Muscle of leg (tissue), 11 donors: ENCODE measurements around the gene NLGN1. TPM values are rescaled to one million over a fixed set of nuclear protein-coding genes. Genes with fewer than 3 reads are reported as not detected.

Source experiments
- DNase-seq: peaks from one replicate; pipeline ENCODE4 v3.0.0; 2013
- H3K27ac ChIP-seq: one replicate; pipeline ENCODE4 v1.5.1; 2013; ENCODE audit warnings: mild to moderate bottlenecking, low read length, control low read depth
- H3K27me3 ChIP-seq: one replicate; pipeline ENCODE4 v1.6.1; 2013; ENCODE audit warnings: low read length; ENCODE audit not compliant: control insufficient read depth, insufficient read depth
- H3K36me3 ChIP-seq: one replicate; pipeline ENCODE4 v1.6.1; 2013; ENCODE audit warnings: low read length; ENCODE audit not compliant: control insufficient read depth, insufficient read depth
- H3K4me1 ChIP-seq: one replicate; pipeline ENCODE4 v1.6.1; 2013; ENCODE audit warnings: low read length; ENCODE audit not compliant: control insufficient read depth, insufficient read depth
- H3K4me3 ChIP-seq: one replicate; pipeline ENCODE4 v1.5.1; 2013; ENCODE audit warnings: low read length, control low read depth
- H3K9me3 ChIP-seq: replicated peaks from 2 replicates; pipeline ENCODE4 v1.6.1; 2013; ENCODE audit warnings: low read depth, low read length; ENCODE audit not compliant: control insufficient read depth
- WGBS: methylation state at CpG from one replicate; pipeline ENCODE4 v1.1.5; 2013; ENCODE audit warnings: missing lambda C conversion rate; ENCODE audit not compliant: insufficient coverage; 5-methylcytosine and 5-hydroxymethylcytosine counted together
- polyA plus RNA-seq, 8 donors: library from polyadenylated mRNA; unstranded; fragments of 120-200 nt; gene quantifications; one replicate each; pipeline versions ENCODE4 v1.2.1 to v1.2.3, GENCODE V29; 2013; ENCODE audit warnings: inconsistent platforms in 1 of 8, low replicate concordance in 1 of 8; ENCODE audit not compliant: insufficient read length in 8 of 8, insufficient read depth in 1 of 8
- total RNA-seq: library from RNA; stranded (reverse); fragments of 120-200 nt; gene quantifications from one replicate; pipeline ENCODE4 v1.2.4, GENCODE V29; 2013

Gene NLGN1
- total and polyA plus RNA-seq, 9 donors: 0.95 to 8.5 (median 2.7) TPM

GRCh38 chr3:173930251-173930650 is 532.7 kb downstream of the NLGN1 start:
- Histone ChIP-seq H3K4me3 (no peak overlapping the region), H3K27me3 (no peaks in the 10 kb centered on the region), H3K4me1 (no peaks in the 10 kb centered on the region), H3K9me3 (no peaks in the 10 kb centered on the region), H3K36me3 (no peaks in the 10 kb centered on the region), H3K27ac (no peak overlapping the region)
- no CpG with 5 or more reads among the region's 2 CpGs for WGBS
- no peak for DNase-seq

- DNase-seq: no peak
- Histone ChIP-seq H3K9me3 (no peaks in the 10 kb centered on the region), H3K4me3 (no peak overlapping the region)
Measured at GRCh38 chr3:173932624-173933023, 535.1 kb downstream of the NLGN1 start.

GRCh38 chr3:173933113-173933512 is 535.6 kb downstream of the NLGN1 start:
- no peak overlapping the region for H3K4me3 ChIP-seq
- H3K36me3 ChIP-seq: no peaks in the 10 kb centered on the region
- no peak for DNase-seq
- no peaks in the 10 kb centered on the region for H3K27me3 ChIP-seq
- 80% methylated on average over 1 of the region's 1 CpG for WGBS
- H3K27ac ChIP-seq: no peak overlapping the region
- H3K9me3 ChIP-seq: no peaks in the 10 kb centered on the region
- no peaks in the 10 kb centered on the region for H3K4me1 ChIP-seq

More at GRCh38 chr3:173932624-173933023, 535.1 kb downstream of the NLGN1 start:
- no peaks in the 10 kb centered on the region for H3K36me3 ChIP-seq
- no peaks in the 10 kb centered on the region for H3K4me1 ChIP-seq
- H3K27me3 ChIP-seq: no peaks in the 10 kb centered on the region
- H3K27ac ChIP-seq: no peak overlapping the region

- Histone ChIP-seq H3K27ac (no peak overlapping the region), H3K36me3 (no peaks in the 10 kb centered on the region), H3K4me3 (no peak overlapping the region), H3K9me3 (no peaks in the 10 kb centered on the region), H3K27me3 (no peaks in the 10 kb centered on the region), H3K4me1 (no peaks in the 10 kb centered on the region)
- no peak for DNase-seq
- no CpG with 5 or more reads among the region's 2 CpGs for WGBS
Measured at GRCh38 chr3:173936316-173936715, 538.8 kb downstream of the NLGN1 start.

GRCh38 chr3:173938159-173938558 is 540.6 kb downstream of the NLGN1 start:
- no peak overlapping the region for H3K27ac ChIP-seq
- no peaks in the 10 kb centered on the region for H3K36me3 ChIP-seq
- no peak overlapping the region for H3K4me3 ChIP-seq
- no peaks in the 10 kb centered on the region for H3K27me3 ChIP-seq
- H3K4me1 ChIP-seq: no peaks in the 10 kb centered on the region
- H3K9me3 ChIP-seq: no peaks in the 10 kb centered on the region
- DNase-seq: peak; percentile 12
- 90% methylated on average over 2 of the region's 4 CpGs for WGBS

GRCh38 chr3:173938616-173939015 is 541.1 kb downstream of the NLGN1 start:
- no peaks in the 10 kb centered on the region for H3K27me3 ChIP-seq
- no peaks in the 10 kb centered on the region for H3K9me3 ChIP-seq
- no peaks in the 10 kb centered on the region for H3K4me1 ChIP-seq
- no CpG with 5 or more reads among the region's 2 CpGs for WGBS
- H3K27ac ChIP-seq: no peak overlapping the region
- no peak for DNase-seq
- H3K36me3 ChIP-seq: no peaks in the 10 kb centered on the region
- no peak overlapping the region for H3K4me3 ChIP-seq

GRCh38 chr3:173939331-173939730 is 541.8 kb downstream of the NLGN1 start:
- DNase-seq: peak; percentile 36
- Histone ChIP-seq H3K27ac (no peak overlapping the region), H3K4me3 (no peak overlapping the region), H3K9me3 (no peaks in the 10 kb centered on the region), H3K4me1 (no peaks in the 10 kb centered on the region), H3K36me3 (no peaks in the 10 kb centered on the region), H3K27me3 (no peaks in the 10 kb centered on the region)
- no CpG with 5 or more reads among the region's 2 CpGs for WGBS

- no peak overlapping the region for H3K4me3 ChIP-seq
- WGBS: no CpG with 5 or more reads among the region's 3 CpGs
- no peak for DNase-seq
Measured at GRCh38 chr3:173943264-173943663, 545.7 kb downstream of the NLGN1 start.

GRCh38 chr3:173945170-173945569 is 547.6 kb downstream of the NLGN1 start:
- Histone ChIP-seq H3K36me3 (no peaks in the 10 kb centered on the region), H3K27me3 (no peaks in the 10 kb centered on the region), H3K9me3 (no peaks in the 10 kb centered on the region), H3K4me3 (no peak overlapping the region), H3K4me1 (no peaks in the 10 kb centered on the region), H3K27ac (no peak overlapping the region)
- no CpG with 5 or more reads among the region's 1 CpG for WGBS
- no peak for DNase-seq

More at GRCh38 chr3:173943264-173943663, 545.7 kb downstream of the NLGN1 start:
- Histone ChIP-seq H3K36me3 (no peaks in the 10 kb centered on the region), H3K27me3 (no peaks in the 10 kb centered on the region), H3K9me3 (no peaks in the 10 kb centered on the region), H3K4me1 (no peaks in the 10 kb centered on the region), H3K27ac (no peak overlapping the region)

GRCh38 chr3:173945806-173946205 is 548.3 kb downstream of the NLGN1 start:
- no peak for DNase-seq
- Histone ChIP-seq H3K4me1 (no peaks in the 10 kb centered on the region), H3K36me3 (no peaks in the 10 kb centered on the region), H3K27ac (no peak overlapping the region), H3K9me3 (no peaks in the 10 kb centered on the region), H3K27me3 (no peaks in the 10 kb centered on the region), H3K4me3 (no peak overlapping the region)
- WGBS: no CpG with 5 or more reads among the region's 1 CpG

- Histone ChIP-seq H3K4me3 (no peak overlapping the region), H3K36me3 (no peaks in the 10 kb centered on the region), H3K9me3 (peaks cover 2% of the 10 kb centered on the region), H3K4me1 (no peaks in the 10 kb centered on the region), H3K27me3 (no peaks in the 10 kb centered on the region), H3K27ac (no peak overlapping the region)
- no peak for DNase-seq
- WGBS: no CpG with 5 or more reads among the region's 2 CpGs
Measured at GRCh38 chr3:173954647-173955046, 557.1 kb downstream of the NLGN1 start.
